Activated naive CD4-positive, alpha-beta T cell treated with anti-CD3 and anti-CD28 coated beads, Interleukin-2, amount 10 ng/mL, durations not matched to agents 7 days and 5 days (primary cell): ENCODE measurements around the gene SLC2A8.

ENCODE experiments used
- CTCF ChIA-PET: fragments of 350-600 bp; sonication (Branson Sonifier 250); formaldehyde crosslinking; loops from one replicate; lab custom pipeline; 2021; ENCODE audit warnings: antibody characterized with exemption; lab: Charles Lee
- DNase-seq: peaks from one replicate; pipeline ENCODE4 v3.0.0-alpha.2; 2020
- H3K27ac Mint-ChIP-seq: one replicate; pipeline ENCODE4 v1.8.0; 2021; ENCODE audit warnings: mild to moderate bottlenecking, moderate library complexity, mixed read lengths
- H3K27me3 Mint-ChIP-seq: one replicate; pipeline ENCODE4 v1.8.0; 2021; ENCODE audit warnings: mild to moderate bottlenecking, mixed read lengths
- H3K36me3 Mint-ChIP-seq: one replicate; pipeline ENCODE4 v1.8.0; 2021; ENCODE audit warnings: mixed read lengths
- H3K4me1 Mint-ChIP-seq: one replicate; pipeline ENCODE4 v1.8.0; 2021; ENCODE audit warnings: mixed read lengths
- H3K4me3 Mint-ChIP-seq: one replicate; pipeline ENCODE4 v1.8.0; 2021; ENCODE audit warnings: mild to moderate bottlenecking, moderate library complexity, mixed read lengths
- H3K9me3 Mint-ChIP-seq: one replicate; pipeline ENCODE4 v1.8.0; 2021; ENCODE audit warnings: mixed read lengths

SLC2A8 gene

GRCh38 chr9:127388856-127389238 lies 8.1 kb upstream of the SLC2A8 start:
- H3K4me3 Mint-ChIP-seq, result no peak overlapping the region
- no peak for DNase-seq

GRCh38 chr9:127389381-127390247 lies 7.4 kb upstream of the SLC2A8 start:
- H3K4me1 Mint-ChIP-seq, result peaks cover 28% of the 10 kb centered on the region
- CTCF ChIA-PET, result no interaction called here
- H3K36me3 Mint-ChIP-seq, result no peaks in the 10 kb centered on the region
- H3K9me3 Mint-ChIP-seq, result no peaks in the 10 kb centered on the region
- H3K27ac Mint-ChIP-seq, result no peak overlapping the region
- no peak for DNase-seq
- H3K27me3 Mint-ChIP-seq, result peaks cover 91% of the 10 kb centered on the region
- no peak overlapping the region for H3K4me3 Mint-ChIP-seq

More at GRCh38 chr9:127388856-127389238, 8.1 kb upstream of the SLC2A8 start:
- CTCF ChIA-PET, result interaction anchor here (0.6 to 1.3 kb wide), 3 partner anchors 81 to 174 kb away, joined by 3 to 6 read pairs (median 3); no protein-coding TSS in a partner anchor
- H3K27ac Mint-ChIP-seq, result no peak overlapping the region
- no peaks in the 10 kb centered on the region for H3K9me3 Mint-ChIP-seq
- no peaks in the 10 kb centered on the region for H3K36me3 Mint-ChIP-seq
- peaks cover 28% of the 10 kb centered on the region for H3K4me1 Mint-ChIP-seq
- H3K27me3 Mint-ChIP-seq, result peaks cover 91% of the 10 kb centered on the region

GRCh38 chr9:127390248-127390545 lies 6.8 kb upstream of the SLC2A8 start:
- Mint-ChIP-seq H3K9me3 (no peaks in the 10 kb centered on the region), H3K4me3 (no peak overlapping the region), H3K27ac (no peak overlapping the region), H3K4me1 (peaks cover 28% of the 10 kb centered on the region), H3K27me3 (peaks cover 91% of the 10 kb centered on the region), H3K36me3 (no peaks in the 10 kb centered on the region)
- CTCF ChIA-PET, result no interaction called here
- no peak for DNase-seq

GRCh38 chr9:127390563-127390962 lies 6.4 kb upstream of the SLC2A8 start:
- Mint-ChIP-seq H3K27me3 (peaks cover 91% of the 10 kb centered on the region), H3K9me3 (no peaks in the 10 kb centered on the region), H3K27ac (no peak overlapping the region), H3K36me3 (no peaks in the 10 kb centered on the region), H3K4me1 (peaks cover 28% of the 10 kb centered on the region), H3K4me3 (no peak overlapping the region)
- DNase-seq, result no peak
- CTCF ChIA-PET, result no interaction called here

- Mint-ChIP-seq H3K9me3 (no peaks in the 10 kb centered on the region), H3K36me3 (no peaks in the 10 kb centered on the region), H3K4me3 (no peak overlapping the region), H3K27ac (no peak overlapping the region), H3K4me1 (peaks cover 34% of the 10 kb centered on the region), H3K27me3 (peaks cover 93% of the 10 kb centered on the region)
- no peak for DNase-seq
- CTCF ChIA-PET, result interaction anchor here (1.0 kb wide), 1 partner anchor 26 kb away, joined by 3 read pairs; no protein-coding TSS in a partner anchor
These were observed 4.8 kb upstream of the SLC2A8 start for GRCh38 chr9:127392166-127392565.

- Mint-ChIP-seq H3K4me3 (no peak overlapping the region), H3K9me3 (no peaks in the 10 kb centered on the region), H3K27ac (no peak overlapping the region), H3K4me1 (peaks cover 32% of the 10 kb centered on the region), H3K36me3 (no peaks in the 10 kb centered on the region), H3K27me3 (peaks cover 99% of the 10 kb centered on the region)
- CTCF ChIA-PET, result interaction anchor here (1.0 kb wide), 1 partner anchor 25 kb away, joined by 3 read pairs; no protein-coding TSS in a partner anchor
- no peak for DNase-seq
These were observed 4.0 kb upstream of the SLC2A8 start for GRCh38 chr9:127392976-127393375.

GRCh38 chr9:127393645-127394044 lies 3.3 kb upstream of the SLC2A8 start:
- H3K4me1 Mint-ChIP-seq, result peaks cover 31% of the 10 kb centered on the region
- no peak overlapping the region for H3K4me3 Mint-ChIP-seq
- no peak overlapping the region for H3K27ac Mint-ChIP-seq
- H3K36me3 Mint-ChIP-seq, result no peaks in the 10 kb centered on the region
- no peak for DNase-seq
- peaks cover 99% of the 10 kb centered on the region for H3K27me3 Mint-ChIP-seq
- CTCF ChIA-PET, result no interaction called here
- H3K9me3 Mint-ChIP-seq, result no peaks in the 10 kb centered on the region

GRCh38 chr9:127395497-127396252 lies 1.3 kb upstream of the SLC2A8 start:
- Mint-ChIP-seq H3K4me1 (peaks cover 17% of the 10 kb centered on the region), H3K9me3 (no peaks in the 10 kb centered on the region), H3K27ac (no peak overlapping the region), H3K36me3 (no peaks in the 10 kb centered on the region), H3K4me3 (peak overlapping the region; percentile 43), H3K27me3 (peaks cover 100% of the 10 kb centered on the region)
- CTCF ChIA-PET, result interaction anchor here (1.9 kb wide), 1 partner anchor 180 kb away, joined by 15 read pairs; no protein-coding TSS in a partner anchor
- DNase-seq, result no peak

GRCh38 chr9:127396253-127396807 lies 639 bp upstream of the SLC2A8 start:
- H3K9me3 Mint-ChIP-seq, result no peaks in the 10 kb centered on the region
- peaks cover 17% of the 10 kb centered on the region for H3K4me1 Mint-ChIP-seq
- no peak overlapping the region for H3K27ac Mint-ChIP-seq
- peaks cover 100% of the 10 kb centered on the region for H3K27me3 Mint-ChIP-seq
- peak overlapping the region; percentile 43 for H3K4me3 Mint-ChIP-seq
- CTCF ChIA-PET, result interaction anchor here (1.2 to 1.9 kb wide), 4 partner anchors 26 to 181 kb away, joined by 3 to 15 read pairs (median 5); partner anchors contain the start of gene RPL12
- no peak for DNase-seq
- H3K36me3 Mint-ChIP-seq, result no peaks in the 10 kb centered on the region

- Mint-ChIP-seq H3K4me3 (peak overlapping the region; percentile 44), H3K27me3 (peaks cover 100% of the 10 kb centered on the region), H3K4me1 (peaks cover 17% of the 10 kb centered on the region), H3K27ac (no peak overlapping the region), H3K36me3 (no peaks in the 10 kb centered on the region), H3K9me3 (no peaks in the 10 kb centered on the region)
- CTCF ChIA-PET, result interaction anchor here (0.7 to 1.9 kb wide), 6 partner anchors 9 to 524 kb away, joined by 3 to 15 read pairs (median 5); partner anchors contain the start of gene RPL12
- DNase-seq, result peak; percentile 33
These were observed 791 bp downstream of the SLC2A8 start for GRCh38 chr9:127397646-127398274.

- CTCF ChIA-PET, result interaction anchor here (0.7 to 1.6 kb wide), 3 partner anchors 9 to 523 kb away, joined by 3 to 7 read pairs (median 4); no protein-coding TSS in a partner anchor
- peak overlapping the region; percentile 44 for H3K4me3 Mint-ChIP-seq
- DNase-seq, result no peak
- H3K36me3 Mint-ChIP-seq, result no peaks in the 10 kb centered on the region
- no peaks in the 10 kb centered on the region for H3K9me3 Mint-ChIP-seq
- peaks cover 97% of the 10 kb centered on the region for H3K27me3 Mint-ChIP-seq
- peaks cover 17% of the 10 kb centered on the region for H3K4me1 Mint-ChIP-seq
- no peak overlapping the region for H3K27ac Mint-ChIP-seq
These were observed 1.3 kb downstream of the SLC2A8 start for GRCh38 chr9:127398275-127398647.

- Mint-ChIP-seq H3K36me3 (no peaks in the 10 kb centered on the region), H3K27ac (no peak overlapping the region), H3K27me3 (peaks cover 92% of the 10 kb centered on the region), H3K4me1 (peaks cover 17% of the 10 kb centered on the region), H3K4me3 (peak overlapping the region; percentile 44), H3K9me3 (no peaks in the 10 kb centered on the region)
- CTCF ChIA-PET, result interaction anchor here (0.7 to 1.9 kb wide), 5 partner anchors 8 to 523 kb away, joined by 3 to 7 read pairs (median 4); no protein-coding TSS in a partner anchor
- no peak for DNase-seq
These were observed 1.9 kb downstream of the SLC2A8 start for GRCh38 chr9:127398715-127399400.

- no peaks in the 10 kb centered on the region for H3K36me3 Mint-ChIP-seq
- DNase-seq, result no peak
- H3K4me1 Mint-ChIP-seq, result peaks cover 17% of the 10 kb centered on the region
- H3K4me3 Mint-ChIP-seq, result no peak overlapping the region
- H3K27me3 Mint-ChIP-seq, result peaks cover 87% of the 10 kb centered on the region
- CTCF ChIA-PET, result interaction anchor here (0.6 to 1.9 kb wide), 3 partner anchors 17 to 185 kb away, joined by 3 to 6 read pairs (median 3); no protein-coding TSS in a partner anchor
- no peak overlapping the region for H3K27ac Mint-ChIP-seq
- no peaks in the 10 kb centered on the region for H3K9me3 Mint-ChIP-seq
These were observed 2.8 kb downstream of the SLC2A8 start for GRCh38 chr9:127399736-127400269.
